ENCODE results near the gene SPPL3. TPM values are rescaled to one million over a fixed set of nuclear protein-coding genes. Genes with fewer than 3 reads are reported as not detected.

SPPL3 gene
- total RNA-seq, 1 experiment from 2014 or later = 39.7 TPM

- H3K9ac ChIP-seq (ENCODE audit: low read length) = no peak overlapping the region
- H3K4me1 ChIP-seq (ENCODE audit: control insufficient read depth in 1 of 2, insufficient read depth in 2 of 2, low read length in 2 of 2) = no peaks in the 10 kb centered on the region
- ChIA-PET POLR2A (no interaction called here), CTCF (no interaction called here), RAD21 (ENCODE audit: low non-redundant PET in 1 of 2, low total read pairs in 2 of 2, uncharacterized antibody in 2 of 2, unreplicated experiment in 2 of 2) (no interaction called here)
- no peaks in the 10 kb centered on the region for H3K79me2 ChIP-seq (ENCODE audit: insufficient read depth, low read length)
- no peaks in the 10 kb centered on the region for H3K9me3 ChIP-seq (ENCODE audit: control insufficient read depth in 1 of 2, insufficient read depth in 1 of 2, low read depth in 1 of 2, low read length in 2 of 2)
- H4K20me1 ChIP-seq (ENCODE audit: insufficient read depth) = no peaks in the 10 kb centered on the region
- no peak for TF ChIP-seq ZBTB33 (IDR thresholded peaks at IDR 0.05; ENCODE audit: extremely low read depth, insufficient replicate concordance, low read length)
- TF ChIP-seq EZH2 (IDR thresholded peaks at IDR 0.05) = no peak
- no peak for TF ChIP-seq SRF (IDR thresholded peaks at IDR 0.05; ENCODE audit: low read depth)
- no peak for TF ChIP-seq CBX3 (IDR thresholded peaks at IDR 0.05; ENCODE audit: low read depth)
- no peak for TF ChIP-seq CTCF (IDR thresholded peaks at IDR 0.05 in 2 of 3, conservative IDR thresholded peaks at IDR 0.05 in 1 of 3; ENCODE audit: borderline replicate concordance in 1 of 3, insufficient read depth in 1 of 3, low read depth in 2 of 3, low read length in 2 of 3)
- no peak for TF ChIP-seq JUND (IDR thresholded peaks at IDR 0.05)
- no peak for TF ChIP-seq ZFX (IDR thresholded peaks at IDR 0.05)
- TF ChIP-seq YY1 (IDR thresholded peaks at IDR 0.05; ENCODE audit: extremely low read depth, insufficient replicate concordance, low read depth, low read length) = no peak
- no peak for TF ChIP-seq SP1 (IDR thresholded peaks at IDR 0.05; ENCODE audit: low read depth)
- no peak overlapping the region for H3K4me2 ChIP-seq (ENCODE audit: low read length)
- ATAC-seq = no peak
- H3K27me3 ChIP-seq (ENCODE audit: insufficient read depth, low read length) = no peaks in the 10 kb centered on the region
- H3K27ac ChIP-seq (ENCODE audit: low read depth, low read length) = no peak overlapping the region
- no peak overlapping the region for H2AFZ ChIP-seq (ENCODE audit: low read depth, low read length, poor library complexity, severe bottlenecking)
- H3K4me3 ChIP-seq (replicated peaks in 1 of 2; ENCODE audit: low read depth in 1 of 2, low read length in 2 of 2) = no peak overlapping the region
- DNase-seq (ENCODE audit: low read depth, low spot score) = no peak
- H3K36me3 ChIP-seq (ENCODE audit: control insufficient read depth in 1 of 2, insufficient read depth in 2 of 2, low read length in 2 of 2) = peaks cover 7 to 13% of the 10 kb centered on the region in 2 experiments; a peak in 2 of 4 replicates
- intact Hi-C loops (cut with micrococcal nuclease) = no loop called here
- no TSS peak for BruUV-seq (replicated peaks)
- no peaks in the 10 kb centered on the region for H3K9me2 ChIP-seq (ENCODE audit: insufficient read depth)
Measured at GRCh38 chr12:120763250-120763649, 140.9 kb downstream of the SPPL3 start.

Data from HCT116 (cell line).